GM18502 (cell line): ENCODE measurements around the gene TBX10.
"Not testable (repeated sequence)": the region's sequence is repeated elsewhere in the genome, so short reads cannot be mapped to it uniquely, and the experiment has no call there.

Experiments
- ATAC-seq: cut with Tn5 transposase; IDR thresholded peaks from one replicate; pipeline ENCODE4 v1.9.1; 2021; ENCODE audit warnings: mild to moderate bottlenecking; ENCODE audit not compliant: unreplicated experiment, poor library complexity

TBX10 gene

DNA sequence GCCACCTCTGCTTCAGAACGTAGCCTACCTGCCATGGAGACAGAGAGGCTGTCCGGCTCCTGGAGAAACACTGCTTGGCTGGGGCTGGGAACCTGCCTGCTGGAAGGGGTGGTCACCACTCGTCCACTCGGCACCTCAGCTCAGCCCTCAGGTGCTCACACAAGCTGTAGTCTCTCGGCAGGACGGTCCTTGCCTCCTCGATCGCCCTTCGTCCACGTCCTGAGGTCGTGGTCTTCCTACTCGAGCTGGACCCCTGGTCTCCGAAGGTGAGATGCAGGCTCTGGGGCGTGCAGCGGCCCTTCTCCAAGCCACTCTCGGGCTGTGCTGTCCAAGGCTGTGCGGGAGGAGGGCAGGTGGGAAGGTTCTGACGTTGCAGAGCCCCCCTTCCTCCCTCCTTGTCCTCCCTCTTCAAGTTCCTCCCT lies at the start of gene TBX10:
Gene TBX10 (minus strand): TSS at position 326 of the 422 bp plus-strand sequence. CDS start 291 bp downstream, at position 35.
- no peak for ATAC-seq

DNA sequence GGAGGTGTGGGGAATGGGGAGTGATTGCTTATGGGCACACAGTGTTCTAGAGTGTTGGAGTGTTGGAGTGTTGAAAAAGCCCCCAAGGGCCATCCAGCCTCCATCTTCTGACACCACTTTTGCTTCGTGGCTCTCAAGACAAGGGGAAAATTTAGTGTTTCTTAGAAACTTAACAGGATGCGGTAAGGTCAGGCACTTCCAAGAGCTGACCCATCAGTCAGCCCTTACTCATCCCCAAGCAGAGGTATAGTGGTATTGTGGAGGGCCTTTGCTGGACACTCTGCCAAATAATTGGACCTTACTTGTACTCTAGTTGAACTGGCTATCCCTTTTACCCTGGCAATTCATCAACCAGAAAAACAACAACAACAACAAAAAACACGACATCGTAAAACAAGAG lies 49.6 kb upstream of the TBX10 start:
- ATAC-seq: no peak

DNA sequence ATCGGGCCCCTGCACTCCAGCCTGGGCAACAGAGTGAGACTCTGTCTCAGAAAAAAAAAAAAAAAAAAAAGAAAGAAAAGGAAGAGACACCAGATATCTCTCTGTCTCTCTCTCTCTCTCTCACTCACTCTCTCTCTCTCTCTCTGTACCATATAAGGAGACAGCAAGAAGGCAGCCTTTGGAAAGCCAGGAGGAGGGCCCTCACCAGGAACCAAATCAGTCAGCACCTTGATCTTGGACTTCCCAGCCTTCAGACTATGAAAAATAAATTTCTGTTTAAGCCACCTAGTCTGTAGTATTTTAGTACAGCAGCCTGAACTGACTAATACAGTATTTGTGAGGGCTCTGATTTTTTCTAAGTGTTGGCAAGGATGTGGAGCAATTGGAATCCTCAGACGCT lies 48.4 kb upstream of the TBX10 start:
- no peak for ATAC-seq

DNA sequence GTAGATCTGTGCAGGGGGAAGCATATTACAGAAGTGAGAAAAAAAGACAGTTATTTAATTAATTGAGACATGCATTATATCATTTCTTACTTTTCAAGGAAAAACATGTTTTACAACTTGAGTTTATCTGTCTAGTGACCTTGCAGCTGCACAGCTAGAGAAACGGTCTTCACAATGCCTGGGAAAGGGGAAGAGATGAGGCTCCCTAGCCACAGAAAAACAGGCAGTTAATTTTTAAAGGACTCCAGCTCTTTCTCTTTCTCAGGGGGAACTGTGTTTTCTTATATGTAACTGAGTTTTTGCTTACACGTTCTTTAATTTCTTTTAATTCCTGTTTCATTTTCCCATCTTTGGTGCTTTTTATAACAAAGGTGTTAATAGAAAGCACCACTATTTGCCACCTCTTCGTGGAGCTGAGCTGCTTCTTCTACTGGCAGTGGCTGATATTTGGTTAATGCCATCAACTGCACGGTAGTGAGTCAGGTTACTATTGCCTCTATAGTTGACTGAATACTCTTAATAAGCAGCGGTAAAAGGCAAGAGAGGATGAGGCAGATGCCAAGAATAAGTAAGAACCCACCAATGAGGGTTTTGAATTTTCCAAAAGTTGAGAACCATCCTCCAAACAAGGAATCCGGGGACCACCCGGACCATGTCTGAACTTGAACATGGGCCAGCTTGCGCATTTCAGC lies 46.2 kb upstream of the TBX10 start:
- not testable (repeated sequence) for ATAC-seq

DNA sequence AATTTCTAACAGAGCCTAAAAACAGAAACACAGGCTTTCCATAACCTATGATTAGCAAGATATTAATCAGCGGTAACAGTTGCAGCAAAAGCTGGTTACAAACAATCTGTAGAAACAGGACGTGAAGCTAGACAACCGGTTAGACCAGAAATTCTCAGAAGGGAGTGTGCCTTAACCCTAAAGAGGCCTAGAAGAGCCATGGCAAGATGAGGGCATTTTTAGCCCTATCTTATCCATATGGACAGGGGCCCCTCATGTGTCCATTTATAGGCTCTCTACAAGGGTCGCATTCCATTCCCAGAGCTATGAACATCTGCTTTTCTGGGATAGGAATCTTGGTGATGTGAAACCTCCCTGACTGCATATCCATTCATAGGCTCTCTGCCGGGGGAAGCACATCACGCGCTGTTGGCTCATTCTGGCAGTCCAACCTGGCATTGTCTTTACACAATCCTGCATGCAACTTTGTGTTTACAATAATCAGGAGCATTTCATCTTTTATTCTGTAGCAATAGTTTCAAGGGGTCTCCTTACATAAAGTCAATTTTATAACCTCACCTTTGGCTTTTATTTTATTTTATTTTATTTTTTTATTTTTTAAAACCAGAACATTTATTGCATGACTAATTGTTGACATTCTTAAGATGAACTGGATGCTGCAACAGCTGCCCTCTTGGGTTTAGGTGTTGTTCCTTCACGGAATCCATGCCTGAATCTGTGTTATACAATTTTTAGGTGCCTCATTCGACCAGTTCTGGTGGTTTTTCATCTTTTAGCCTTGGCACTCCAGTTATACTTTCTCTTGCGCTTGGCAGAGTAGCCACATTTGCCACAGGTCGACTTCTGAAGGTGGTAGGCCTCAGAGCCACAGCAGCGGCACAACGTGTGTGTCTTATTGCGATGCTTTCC lies 42.8 kb upstream of the TBX10 start:
- not testable (repeated sequence) for ATAC-seq

DNA sequence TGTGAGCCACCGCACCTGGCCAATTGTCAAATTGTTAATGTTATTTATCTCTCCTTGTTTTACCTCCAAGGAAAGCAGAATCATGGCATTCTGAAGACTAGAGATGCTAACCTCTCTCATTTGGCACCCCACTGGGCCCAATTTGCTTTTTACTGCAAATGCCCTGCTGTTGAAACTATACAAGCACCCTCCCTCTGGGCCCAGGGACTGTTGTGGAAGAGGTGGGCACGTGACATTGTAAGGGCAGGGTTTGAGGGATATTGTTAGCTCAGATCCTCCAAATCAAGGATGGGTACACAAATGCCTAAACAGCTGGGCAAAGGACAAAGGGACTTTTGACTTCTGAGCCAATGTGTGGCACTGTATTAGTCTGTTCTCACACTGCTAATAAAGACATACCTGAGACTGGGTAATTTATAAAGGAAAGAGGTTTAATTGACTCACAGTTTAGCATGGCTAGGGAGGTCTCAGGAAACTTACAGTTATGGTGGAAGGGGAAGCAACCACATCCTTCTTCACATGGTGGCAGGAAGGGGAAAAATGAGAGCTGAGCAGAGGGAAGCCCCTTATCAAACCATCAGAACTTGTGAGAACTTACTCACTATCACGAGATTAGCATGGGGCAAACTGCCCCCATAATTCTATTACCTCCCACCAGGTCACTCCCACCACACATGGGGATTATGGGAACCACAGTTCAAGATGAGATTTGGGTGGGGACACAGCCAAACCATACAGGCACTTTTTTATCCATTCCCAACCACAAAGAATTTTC lies 41.3 kb upstream of the TBX10 start:
- ATAC-seq: no peak

DNA sequence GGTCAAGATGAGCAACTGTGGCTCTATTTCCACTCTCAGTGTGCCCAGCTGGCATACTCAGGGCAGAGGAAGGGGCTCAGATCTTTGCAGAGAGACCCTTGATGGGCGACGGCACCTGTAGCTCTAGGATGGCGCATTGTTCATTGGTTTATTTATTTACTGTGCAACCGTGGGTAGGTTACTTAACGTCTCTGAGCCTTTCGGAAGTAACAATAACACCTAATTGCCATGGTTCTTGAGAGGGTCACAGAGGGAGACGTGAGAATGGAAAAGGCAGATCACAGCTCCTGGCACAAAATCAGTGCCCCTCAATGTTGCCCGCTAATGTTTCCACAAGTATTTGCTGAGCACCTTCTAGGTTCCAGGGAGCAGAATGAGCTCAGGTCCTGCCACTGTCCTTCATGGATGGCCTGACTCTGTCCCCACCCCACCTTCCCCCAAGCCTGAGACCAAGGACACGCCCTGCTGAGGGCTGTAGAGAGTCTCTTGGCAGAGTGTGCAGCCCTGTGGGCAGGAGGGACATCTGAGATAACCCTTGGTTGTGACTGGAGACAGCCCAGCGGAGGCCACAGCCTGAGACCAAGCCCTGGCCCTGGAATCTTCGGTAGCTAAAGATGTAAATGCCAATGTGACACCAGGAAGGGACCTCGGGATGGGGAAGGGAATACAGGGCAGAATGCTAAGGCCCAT lies 35.6 kb upstream of the TBX10 start:
- no peak for ATAC-seq

DNA sequence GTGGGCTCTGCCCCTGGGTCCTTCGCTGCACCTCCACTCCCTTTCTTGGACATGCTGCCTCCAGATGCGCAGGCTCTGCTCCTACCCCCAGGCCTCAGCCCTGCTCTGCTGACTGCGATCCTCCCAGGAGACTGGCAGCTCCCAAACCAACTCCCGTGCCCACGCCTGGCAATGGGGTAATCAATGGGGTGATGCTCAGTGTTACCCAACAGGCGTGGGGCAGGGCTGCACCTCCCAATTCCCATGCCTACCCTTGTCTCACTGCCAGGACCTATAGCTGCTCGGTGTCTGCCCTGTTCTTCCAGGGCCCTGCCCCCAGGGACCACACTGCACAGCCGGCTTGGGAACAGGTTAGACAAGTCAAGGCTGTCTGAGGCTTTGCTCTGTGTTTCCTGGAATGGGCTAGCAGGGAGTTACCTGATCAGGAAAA lies 34.9 kb upstream of the TBX10 start, which contains the start of gene ALDH3B2:
Gene ALDH3B2 (minus strand): TSS at position 182 of the 430 bp plus-strand sequence. CDS start 7,688 bp downstream, outside the sequence.
- no peak for ATAC-seq

DNA sequence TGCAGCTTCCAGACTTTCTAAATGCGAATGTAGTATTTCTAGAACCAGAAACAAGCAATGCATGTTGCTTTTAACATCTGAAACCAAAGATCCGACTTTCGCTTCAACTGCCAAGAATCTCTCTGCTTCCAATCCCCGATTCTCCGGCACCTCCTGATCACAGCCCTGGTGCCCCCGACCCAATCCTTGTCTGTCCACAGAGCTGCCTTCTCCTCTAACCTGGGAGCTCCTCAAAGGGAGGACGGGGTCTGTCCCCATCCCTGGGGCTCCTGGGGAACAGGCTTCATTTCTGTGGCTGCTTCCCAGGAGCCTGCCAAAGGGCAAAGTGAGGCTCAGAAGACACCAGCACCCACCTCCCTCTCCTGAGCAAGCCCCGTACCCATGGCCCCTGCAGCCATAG lies 34.3 kb upstream of the TBX10 start:
- ATAC-seq: no peak

DNA sequence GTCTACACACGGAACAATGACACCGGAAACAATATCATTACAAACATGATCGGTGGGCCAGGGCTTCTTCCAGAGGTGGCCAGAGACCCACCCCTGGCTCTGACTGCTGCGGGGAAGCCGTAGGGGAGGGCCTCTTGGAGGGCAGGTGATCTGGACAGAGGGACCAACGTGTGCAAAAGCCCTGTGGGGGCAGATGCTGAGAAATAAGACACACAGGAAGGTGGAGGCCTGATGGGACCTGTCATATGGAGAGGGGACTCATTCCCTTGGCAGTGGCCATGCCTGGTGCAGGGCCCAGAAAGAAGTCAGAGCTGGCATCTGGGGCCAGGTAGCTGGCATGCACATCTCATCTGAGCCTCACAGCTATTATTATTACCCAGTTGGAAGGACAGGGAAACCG lies 33.8 kb upstream of the TBX10 start:
- ATAC-seq: no peak

DNA sequence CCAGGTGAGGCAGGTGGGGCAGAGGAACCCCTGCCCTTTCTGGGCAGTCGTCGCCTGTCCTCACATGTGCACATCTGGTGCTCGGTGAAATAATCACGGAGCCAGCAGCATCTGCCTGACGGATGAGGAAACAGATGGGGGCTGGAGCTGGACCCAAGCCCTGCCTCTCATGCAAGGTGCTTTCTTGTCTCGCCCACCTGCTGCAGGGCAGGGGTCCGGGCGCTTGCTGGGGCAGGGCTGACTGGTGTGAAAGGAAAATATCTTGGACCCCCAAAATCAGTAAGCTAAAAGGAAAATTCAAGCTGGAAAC lies 31.6 kb upstream of the TBX10 start:
- ATAC-seq: no peak

DNA sequence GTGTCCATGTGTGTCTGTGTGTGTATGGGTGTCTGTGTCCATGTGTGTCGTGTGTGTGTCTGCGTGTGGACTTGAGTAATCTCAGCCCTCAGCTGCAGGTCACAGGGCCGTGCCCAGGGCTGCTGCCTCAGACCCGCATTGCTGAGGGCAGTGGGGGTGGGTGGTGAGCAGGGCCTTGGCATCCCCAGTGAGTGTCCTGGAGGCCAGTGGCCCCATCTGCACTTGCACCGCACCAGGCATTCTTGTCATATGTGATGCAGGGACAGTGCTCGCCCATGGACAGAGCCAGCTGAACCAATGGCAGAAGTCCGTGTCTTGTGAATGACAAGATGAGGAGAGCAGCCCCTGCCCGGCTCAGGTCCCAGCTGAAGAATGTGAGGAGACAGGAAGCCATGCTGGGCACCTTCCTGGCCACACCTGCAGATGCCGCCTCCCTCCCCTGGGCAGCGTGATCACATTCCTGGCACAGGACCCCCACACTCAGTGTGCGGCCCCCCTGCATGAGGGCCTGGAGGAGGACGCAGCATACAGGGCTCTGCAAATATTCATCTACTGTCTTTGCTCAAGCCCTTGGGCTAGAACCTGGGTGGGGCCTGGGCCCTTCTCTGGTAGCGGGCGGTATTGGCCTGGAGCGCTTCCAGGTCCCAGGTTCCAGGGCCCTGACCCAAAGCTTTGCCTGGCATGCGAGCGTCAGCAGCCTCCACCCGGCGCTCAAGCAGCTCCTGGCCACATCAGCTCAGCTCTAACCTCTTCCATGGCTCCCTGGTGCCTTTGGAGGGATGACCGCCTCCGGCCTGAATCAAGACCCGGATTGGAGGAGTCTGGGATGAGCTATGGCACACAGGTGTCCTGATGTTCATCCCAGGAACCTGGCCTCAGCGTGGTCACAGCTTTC lies 31.0 kb upstream of the TBX10 start:
- no peak for ATAC-seq

DNA sequence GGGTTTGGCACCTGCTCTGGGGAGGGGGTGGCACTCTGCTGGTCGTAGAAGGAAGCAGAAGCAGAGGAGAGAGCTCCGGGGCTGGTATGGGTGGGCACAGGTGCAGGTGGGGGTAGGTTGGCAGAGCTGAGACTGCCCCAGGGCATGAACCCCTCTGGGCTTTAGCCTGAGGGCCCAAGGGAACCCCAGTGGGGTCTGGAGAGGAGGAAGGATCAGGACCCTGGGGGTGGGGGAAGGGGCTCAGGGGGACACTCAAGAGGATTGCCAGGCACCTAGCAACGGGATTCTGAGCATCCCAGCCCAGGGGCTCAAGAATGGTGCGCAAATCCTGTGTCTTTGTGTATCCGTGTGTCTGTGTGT lies 28.6 kb upstream of the TBX10 start:
- no peak for ATAC-seq

DNA sequence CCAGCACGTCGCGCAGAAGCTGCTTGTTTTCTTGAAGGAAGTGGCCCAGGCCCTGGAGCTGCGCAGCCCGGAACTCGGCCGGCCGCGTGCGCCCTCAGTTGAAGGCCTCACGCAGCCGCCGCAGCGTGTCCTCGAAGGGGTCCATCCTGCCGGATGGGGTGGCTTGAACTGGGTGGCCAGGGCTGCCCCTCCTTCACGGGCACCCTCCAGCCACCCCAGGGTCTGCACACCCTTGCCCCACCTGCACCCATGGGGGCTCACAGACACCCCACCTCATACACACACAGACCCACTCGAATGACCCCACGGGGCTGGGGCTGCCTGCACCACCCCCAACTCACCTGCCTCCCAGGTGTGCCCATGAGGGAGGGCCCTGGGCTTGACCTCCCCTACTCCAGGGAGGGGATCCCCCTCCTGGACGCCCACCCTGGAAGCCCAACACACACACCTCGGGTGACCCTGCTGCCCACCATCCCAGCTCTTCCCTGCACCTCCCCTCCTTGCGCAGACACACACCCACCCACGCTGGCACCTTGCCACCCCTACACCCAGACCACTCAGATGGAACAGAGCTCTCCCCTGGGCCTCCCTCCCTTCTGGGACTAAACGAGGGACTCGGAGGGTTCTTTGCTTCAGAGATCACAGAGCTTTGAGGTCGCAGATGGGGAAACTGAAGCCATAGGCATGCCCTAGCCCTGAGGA lies 28.1 kb upstream of the TBX10 start:
- no peak for ATAC-seq

DNA sequence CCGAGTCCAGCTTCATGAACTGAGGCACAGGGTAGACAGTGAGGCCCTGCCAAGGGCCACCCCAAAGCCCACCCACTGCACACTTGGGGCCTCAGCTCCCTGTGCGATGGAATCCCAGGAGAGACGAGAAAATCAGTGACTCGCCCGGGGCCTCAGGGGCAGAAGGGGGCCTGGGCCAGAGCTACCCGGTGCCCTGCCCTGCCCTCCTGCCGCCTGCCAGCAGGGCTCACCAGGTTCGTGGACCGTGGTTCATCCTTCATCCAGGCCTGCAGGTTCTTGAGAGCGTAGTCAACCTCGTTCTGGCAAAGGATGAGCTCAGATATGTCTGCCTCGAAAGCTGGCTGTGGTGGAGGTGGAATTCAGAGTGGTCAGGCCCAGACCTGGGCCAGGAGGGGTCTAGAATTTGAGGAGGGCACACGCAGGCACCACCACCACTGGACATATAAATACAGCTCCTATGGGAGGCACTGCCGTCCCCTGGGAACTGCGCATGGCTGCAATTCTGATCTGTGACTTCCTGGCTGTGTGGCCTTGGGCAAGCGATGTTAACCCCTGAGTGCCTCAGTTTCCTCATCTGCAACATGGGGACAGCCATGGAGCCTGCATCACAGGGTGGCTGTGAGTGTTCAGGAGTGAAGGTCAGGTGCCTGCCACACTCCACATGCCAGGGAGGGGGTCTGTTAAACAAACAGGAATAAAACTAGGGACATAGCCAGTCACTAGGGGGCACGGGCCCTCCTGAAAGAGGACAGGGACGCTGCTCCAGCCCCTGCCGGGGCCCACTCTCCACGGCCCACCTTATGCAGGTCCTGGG lies 27.3 kb upstream of the TBX10 start:
- ATAC-seq: no peak

DNA sequence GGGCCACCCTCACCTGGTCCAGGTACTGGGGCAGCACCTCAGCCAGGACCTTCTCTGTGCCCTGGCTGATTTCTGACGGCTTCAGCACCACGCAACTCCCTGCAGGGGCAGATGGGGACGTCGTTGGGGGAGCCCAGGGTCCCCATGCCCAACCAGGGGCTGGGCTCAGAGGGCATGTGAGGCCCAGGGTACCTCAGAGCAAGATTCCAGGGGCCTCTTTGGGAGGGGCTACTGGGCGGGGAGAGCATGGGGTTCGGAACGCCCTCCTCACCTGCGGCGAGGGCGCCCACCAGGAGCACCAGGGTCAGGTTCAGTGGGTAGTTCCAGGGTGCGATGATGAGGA lies 26.7 kb upstream of the TBX10 start:
- no peak for ATAC-seq

DNA sequence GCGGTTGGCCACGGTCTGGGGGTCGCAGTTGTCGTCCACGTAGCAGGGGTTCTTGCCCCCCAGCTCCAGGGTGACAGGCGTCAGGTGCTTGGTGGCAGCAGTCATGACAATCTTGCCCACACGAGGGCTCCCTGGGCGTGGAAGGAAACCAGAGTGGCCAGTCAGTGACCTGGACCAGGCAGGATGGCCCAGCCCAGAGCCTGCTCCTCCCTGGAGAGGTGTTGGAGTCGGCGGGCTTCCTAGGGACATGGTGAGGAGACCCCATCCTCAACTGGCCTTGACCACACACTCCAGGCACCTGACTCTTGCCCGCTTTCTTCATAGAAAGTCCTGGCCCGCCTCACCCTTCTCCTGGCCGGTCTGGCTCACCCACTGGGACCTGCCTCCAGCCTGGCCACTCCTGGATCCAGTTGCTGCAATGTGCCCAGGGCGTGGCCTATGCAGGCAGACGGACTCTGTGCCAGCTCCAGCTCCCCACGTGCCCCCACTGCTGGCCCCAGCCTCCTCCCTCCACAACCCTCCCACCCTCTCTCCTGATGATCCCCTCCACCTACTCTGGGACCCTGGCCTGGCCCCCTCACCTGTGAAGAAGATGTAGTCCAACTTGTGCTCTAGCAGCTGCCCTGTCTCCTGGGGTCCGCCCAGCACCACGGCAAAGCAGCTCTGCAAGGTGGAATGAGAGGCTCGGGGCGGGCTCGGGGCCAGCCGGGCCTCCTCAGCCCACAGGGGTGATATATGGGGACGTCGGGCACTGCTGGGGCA lies 26.2 kb upstream of the TBX10 start:
- no peak for ATAC-seq
